Lower leg skin (tissue), 3 donors: ENCODE measurements around the gene C19orf47.

Source experiments
- POLR2A ChIP-seq, 2 donors: fragments of 450-650 bp; IDR thresholded peaks; one replicate each; pipeline ENCODE4 v1.6.1; 2016 to 2017; ENCODE audit warnings: antibody characterized with exemption in 2 of 2, mild to moderate bottlenecking in 1 of 2, moderate library complexity in 1 of 2
- TF ChIP-seq, protein P1 (sequence below), 3 donors: fragments of 450-650 bp; IDR thresholded peaks; one replicate each; pipeline ENCODE4 v1.5.1; 2016; ENCODE audit warnings: antibody characterized with exemption in 3 of 3, mild to moderate bottlenecking in 3 of 3, moderate library complexity in 2 of 3

DNA sequence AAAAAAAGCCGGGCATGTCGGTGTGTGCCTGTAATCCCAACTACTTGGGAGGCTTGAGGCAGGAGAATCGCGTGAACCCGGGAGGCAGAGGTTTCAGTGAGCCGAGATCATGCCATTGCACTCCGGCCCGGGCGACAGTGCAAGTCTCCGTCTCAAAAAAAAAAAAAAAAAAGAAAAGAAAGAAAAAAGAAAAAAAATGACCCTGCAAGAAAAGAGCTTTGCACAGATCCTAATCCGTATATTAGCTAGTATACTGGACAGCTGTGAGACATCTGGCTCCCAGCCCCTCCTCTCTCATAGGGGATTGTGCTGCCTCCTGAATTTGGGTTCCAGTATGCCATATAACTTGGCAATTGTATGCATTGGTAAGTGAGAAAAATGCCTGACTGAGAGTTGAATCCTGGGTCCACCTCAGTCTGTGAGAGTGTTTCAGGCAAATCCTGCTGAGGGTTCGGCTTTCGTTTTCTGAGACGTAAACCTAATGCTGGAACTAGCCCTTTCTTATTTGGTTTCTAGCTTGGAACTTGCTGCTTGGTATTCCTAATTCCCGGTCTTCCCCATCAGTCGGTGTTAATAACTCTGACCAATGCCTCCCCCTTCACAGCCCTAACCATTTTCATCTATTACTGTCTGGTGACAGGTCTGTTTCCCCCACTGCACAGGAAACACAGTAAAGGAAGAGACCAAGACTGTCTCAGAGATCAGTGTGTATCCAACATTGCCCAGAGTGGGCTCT is 61.8 kb downstream of the C19orf47 start:
- TF ChIP-seq, protein P1, sequence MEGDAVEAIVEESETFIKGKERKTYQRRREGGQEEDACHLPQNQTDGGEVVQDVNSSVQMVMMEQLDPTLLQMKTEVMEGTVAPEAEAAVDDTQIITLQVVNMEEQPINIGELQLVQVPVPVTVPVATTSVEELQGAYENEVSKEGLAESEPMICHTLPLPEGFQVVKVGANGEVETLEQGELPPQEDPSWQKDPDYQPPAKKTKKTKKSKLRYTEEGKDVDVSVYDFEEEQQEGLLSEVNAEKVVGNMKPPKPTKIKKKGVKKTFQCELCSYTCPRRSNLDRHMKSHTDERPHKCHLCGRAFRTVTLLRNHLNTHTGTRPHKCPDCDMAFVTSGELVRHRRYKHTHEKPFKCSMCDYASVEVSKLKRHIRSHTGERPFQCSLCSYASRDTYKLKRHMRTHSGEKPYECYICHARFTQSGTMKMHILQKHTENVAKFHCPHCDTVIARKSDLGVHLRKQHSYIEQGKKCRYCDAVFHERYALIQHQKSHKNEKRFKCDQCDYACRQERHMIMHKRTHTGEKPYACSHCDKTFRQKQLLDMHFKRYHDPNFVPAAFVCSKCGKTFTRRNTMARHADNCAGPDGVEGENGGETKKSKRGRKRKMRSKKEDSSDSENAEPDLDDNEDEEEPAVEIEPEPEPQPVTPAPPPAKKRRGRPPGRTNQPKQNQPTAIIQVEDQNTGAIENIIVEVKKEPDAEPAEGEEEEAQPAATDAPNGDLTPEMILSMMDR (IDR thresholded peaks at IDR 0.05), result no peak
- no peak for TF ChIP-seq POLR2A (IDR thresholded peaks at IDR 0.05)
